H54 (cell line): ENCODE measurements around the gene CD109.
"Not testable (repeated sequence)": the region's sequence is repeated elsewhere in the genome, so short reads cannot be mapped to it uniquely, and the experiment has no call there.

Source experiments
- DNase-seq: peaks from one replicate; pipeline ENCODE4 v3.0.0; 2011; ENCODE audit warnings: low spot score, mixed read lengths; ENCODE audit not compliant: insufficient read length
- FAIRE-seq: peaks from 3 replicates; lab custom pipeline; 2011; peaks lifted over from hg19 to GRCh38; lab: Jason Lieb, UNC
- POLR2A ChIP-seq: IDR thresholded peaks from 2 replicates; pipeline ENCODE4 v1.6.1; 2011; ENCODE audit warnings: low read depth, mild to moderate bottlenecking, low read length

The CD109 gene

DNA sequence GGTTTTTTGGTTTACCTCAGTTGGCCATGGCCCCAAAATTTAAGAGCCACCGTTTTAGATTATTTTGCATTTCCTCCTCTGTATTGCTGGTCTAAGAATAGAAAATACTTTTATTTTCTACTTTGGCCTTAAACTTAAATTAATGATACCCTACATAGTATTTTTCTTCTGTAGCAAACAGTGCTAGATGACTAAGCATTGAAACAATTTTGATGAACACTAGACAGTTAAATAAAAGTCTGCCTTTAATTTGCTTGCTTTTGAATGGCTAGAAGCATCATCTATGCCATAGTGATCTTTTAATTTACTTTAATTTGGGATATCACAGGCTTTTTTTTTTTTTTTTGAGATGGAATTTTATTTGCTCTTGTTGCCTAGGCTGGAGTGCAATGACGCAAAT is 106.4 kb downstream of the CD109 start:
- TF ChIP-seq POLR2A, result no peak
- DNase-seq (no peak), FAIRE-seq (no peak)

DNA sequence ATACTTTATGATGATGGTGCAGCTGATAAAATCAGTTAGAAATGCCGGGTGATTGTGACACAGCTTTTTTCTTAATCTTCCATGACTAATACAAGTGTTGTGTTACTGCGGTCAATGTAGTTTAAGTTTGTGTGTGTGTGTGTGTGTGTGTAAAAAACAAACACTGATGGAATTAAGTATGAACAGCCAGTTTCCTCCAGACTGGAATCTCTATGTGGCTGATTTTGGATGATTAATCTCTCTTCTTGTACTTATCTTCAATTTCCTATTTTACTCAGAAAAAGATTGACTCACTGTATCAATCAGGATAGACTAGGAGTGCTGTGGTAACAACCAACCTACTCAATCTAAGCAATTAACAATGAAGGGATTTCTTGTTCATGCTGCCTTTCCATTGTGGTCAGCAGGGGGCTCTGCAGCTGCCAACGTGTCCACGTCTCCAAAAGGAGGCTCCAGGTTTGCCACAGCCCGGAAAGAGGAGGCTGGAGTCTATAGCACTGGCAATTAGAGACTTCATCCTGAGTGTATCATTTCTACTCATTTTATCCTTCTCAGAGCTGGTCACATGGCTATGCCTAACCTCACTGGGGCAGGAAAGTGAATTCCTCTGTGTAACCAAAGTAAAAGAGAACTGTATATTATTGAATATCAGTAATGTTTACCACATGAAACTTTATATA is 107.7 kb downstream of the CD109 start:
- no peak for TF ChIP-seq POLR2A
- DNase-seq, result peak; percentile 16
- peak; percentile 92 for FAIRE-seq

DNA sequence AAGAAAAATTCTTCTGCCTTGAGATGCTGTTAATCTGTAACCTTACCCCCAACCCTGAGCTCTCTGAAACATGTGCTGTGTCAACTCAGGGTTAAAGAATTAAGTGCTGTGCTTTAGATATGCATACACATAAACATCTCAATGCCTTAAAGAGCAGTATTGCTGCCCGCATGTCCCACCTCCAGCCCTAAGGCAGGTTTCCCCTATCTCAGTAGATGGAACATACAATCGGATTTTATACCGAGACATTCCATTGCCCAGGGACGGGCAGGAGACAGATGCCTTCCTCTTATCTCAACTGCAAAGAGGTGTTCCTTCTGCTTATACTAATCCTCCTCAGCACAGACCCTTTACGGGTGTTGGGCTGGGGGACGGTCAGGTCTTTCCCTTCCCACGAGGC is 109.2 kb downstream of the CD109 start:
- FAIRE-seq, result not testable (repeated sequence)

DNA sequence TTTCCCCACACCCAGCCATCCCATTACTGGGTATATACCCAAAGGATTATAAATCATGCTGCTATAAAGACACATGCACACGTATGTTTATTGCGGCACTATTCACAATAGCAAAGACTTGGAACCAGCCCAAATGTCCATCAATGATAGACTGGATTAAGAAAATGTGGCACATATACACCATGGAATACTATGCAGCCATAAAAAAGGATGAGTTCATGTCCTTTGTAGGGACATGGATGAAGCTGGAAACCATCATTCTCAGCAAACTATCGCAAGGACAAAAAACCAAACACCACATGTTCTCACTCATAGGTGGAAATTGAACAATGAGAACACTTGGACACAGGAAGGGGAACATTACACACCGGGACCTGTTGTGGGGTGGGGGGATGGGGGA is 110.0 kb downstream of the CD109 start:
- DNase-seq, FAIRE-seq: not testable (repeated sequence)

More for the DNA sequence above, 109.2 kb downstream of the CD109 start:
- not testable (repeated sequence) for DNase-seq

DNA sequence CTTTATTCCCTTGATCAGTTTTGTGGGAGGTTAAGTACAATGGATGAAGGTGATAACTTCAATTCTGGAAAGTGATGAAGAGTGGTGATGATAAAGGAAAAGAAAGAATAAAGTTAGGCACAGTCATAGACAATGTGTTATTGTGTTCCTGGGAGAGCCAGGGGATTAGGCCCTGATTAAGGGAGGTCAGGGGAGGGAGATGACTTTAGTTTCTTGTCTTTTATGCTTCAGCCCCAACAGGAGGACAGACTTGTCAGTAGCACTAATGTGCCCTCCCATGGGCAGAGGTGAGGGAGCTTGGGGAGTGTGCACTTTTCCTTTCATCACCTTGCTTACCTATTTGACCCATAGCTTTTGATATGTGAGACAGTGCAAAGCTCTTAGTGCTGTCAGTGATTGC is 115.7 kb downstream of the CD109 start:
- TF ChIP-seq POLR2A, result no peak
- DNase-seq, result no peak
- no peak for FAIRE-seq

DNA sequence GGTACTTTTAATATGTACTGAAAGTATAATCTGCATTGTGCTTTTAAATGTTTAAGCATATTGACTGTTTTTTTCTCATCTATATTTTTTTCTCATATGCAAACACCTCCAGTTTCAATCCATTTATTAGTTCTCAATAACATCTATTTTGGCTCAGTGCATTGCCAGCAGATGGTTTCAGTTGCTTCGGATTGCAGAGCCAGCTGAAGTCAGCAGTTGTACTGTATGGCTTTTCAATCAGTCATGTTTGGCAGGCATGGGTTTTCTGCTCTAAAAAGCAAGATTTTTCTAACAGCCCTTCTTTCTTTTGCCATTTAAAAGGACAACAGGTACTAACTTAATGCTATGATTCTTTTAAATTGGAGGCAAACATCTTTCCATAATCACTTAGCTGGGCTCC is 121.2 kb downstream of the CD109 start:
- FAIRE-seq (no peak), DNase-seq (no peak)
- no peak for TF ChIP-seq POLR2A

DNA sequence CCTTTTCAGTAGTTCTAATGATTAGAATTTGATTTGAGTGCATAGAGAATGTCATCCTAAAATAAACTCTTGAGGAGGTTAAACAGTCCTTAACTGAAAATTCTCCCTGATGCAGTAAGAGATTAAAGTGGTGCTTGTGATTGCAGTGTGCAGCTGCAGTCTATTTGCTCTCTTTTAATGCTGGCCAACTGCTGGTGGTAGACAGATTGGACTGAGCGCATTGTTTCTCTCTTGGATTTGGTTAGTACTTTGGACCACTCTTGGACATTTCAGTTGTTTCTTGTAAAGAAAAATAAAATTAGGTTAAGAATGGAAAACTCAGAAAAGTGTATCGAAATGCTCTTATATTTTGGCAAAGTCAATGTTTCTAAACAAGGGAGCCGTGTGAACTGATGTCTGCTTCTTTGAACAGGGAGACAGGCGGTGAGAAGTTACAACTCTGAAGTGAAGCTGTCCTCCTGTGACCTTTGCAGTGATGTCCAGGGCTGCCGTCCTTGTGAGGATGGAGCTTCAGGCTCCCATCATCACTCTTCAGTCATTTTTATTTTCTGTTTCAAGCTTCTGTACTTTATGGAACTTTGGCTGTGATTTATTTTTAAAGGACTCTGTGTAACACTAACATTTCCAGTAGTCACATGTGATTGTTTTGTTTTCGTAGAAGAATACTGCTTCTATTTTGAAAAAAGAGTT is 127.2 kb downstream of the CD109 start:
- FAIRE-seq (no peak), DNase-seq (no peak)
- no peak for TF ChIP-seq POLR2A

DNA sequence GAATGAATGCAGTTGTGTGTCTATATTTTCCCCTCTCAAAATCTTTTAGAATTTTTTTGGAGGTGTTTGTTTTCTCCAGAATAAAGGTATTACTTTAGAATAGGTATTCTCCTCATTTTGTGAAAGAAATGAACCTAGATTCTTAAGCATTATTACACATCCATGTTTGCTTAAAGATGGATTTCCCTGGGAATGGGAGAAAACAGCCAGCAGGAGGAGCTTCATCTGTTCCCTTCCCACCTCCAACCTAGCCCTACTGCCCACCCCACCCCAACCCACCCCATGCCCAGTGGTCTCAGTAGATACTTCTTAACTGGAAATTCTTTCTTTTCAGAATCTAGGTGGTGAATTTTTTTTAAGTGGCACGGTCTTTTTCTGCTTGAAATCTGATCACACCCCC is 127.8 kb downstream of the CD109 start:
- DNase-seq (no peak), FAIRE-seq (no peak)
- TF ChIP-seq POLR2A, result no peak

DNA sequence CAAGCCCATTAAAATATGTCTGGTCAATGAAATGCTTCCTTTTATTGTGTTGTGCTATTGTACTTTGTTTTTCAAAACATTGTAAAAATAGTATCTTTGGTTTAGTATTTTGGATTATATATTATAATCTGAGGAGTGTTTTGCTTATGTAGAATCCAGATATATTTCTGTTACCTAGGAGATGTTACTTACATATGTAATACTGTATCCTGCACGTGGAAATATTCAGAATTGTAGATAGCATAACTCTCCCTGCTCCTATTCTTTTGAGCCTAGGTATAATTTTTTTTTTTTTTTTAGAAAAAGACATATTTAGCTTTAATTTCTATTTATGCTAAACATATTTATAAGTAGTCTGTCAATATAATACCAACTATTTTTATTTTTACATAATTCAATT is 130.6 kb downstream of the CD109 start:
- no peak for TF ChIP-seq POLR2A
- FAIRE-seq (no peak), DNase-seq (no peak)

DNA sequence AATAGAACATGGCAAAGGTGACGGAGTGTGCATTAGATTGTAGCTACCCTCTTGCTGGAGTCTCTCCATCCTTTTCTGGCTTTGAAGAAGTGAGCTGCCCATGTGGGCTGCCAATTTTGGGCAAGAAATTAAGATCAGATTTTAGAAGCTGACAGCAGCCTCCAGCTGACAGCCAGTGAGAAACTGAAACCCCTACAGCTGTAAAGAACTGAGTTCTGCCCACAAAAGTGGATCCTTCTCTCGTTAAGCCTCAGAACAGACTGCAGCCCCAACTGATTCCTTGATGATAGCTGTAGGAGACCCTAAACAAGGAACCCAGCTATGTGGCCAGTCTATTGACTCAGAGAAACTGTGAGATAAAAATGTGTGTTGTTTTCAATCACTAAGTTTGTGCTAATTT is 134.1 kb downstream of the CD109 start:
- no peak for FAIRE-seq
- no peak for TF ChIP-seq POLR2A
- no peak for DNase-seq

DNA sequence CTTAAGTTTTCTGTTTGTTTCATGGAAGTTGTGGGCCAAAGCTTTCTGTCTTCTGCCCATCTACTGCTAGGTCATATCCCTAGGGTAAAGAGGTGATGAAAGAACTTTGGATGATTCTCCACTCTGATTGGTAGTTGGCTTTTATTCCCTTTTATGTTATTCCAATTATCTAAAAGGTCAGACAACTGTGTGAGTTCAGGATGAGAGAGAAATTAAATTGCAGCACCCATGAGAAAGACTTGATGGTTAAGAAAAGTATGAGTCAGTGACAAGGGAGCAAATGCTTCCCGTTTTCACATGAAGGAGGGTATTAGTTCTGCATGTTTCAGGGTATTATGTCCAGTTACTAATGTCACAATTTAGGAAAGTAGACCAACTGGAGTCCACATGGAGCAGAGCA is 136.3 kb downstream of the CD109 start:
- FAIRE-seq, result no peak
- TF ChIP-seq POLR2A, result no peak
- no peak for DNase-seq

DNA sequence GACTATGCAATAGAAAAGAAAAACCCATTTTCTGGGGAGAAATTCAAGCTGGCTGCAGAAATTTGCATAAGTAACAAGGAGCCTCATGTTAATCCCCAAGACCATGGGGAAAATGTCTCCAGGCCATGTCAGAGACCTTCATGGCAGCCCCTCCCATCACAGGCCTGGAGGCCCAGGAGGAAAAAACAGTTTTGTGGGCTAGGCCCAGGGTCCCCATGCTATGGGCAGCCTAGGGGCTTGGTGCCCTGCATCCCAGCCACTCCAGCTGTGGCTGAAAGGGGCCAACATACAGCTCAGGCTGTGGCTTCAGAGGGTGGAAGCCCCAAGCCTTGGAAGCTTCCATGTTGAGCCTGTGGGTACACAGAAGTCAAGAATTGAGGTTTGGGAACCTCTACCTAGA is 148.7 kb downstream of the CD109 start:
- FAIRE-seq, DNase-seq: not testable (repeated sequence)

DNA sequence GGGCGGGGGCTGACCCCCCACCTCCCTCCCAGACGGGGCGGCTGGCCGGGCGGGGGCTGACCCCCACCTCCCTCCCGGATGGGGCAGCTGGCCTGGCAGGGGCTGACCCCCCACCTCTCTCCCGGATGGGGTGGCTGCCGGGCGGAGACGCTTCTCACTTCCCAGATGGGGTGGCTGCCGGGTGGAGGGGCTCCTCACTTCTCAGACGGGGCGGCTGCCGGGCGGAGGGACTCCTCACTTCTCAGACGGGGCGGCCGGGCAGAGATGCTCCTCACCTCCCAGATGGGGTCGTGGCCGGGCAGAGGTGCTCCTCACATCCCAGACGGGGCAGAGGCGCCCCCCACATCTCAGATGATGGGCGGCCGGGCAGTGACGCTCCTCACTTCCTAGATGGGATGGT is 155.0 kb downstream of the CD109 start:
- not testable (repeated sequence) for FAIRE-seq, DNase-seq

DNA sequence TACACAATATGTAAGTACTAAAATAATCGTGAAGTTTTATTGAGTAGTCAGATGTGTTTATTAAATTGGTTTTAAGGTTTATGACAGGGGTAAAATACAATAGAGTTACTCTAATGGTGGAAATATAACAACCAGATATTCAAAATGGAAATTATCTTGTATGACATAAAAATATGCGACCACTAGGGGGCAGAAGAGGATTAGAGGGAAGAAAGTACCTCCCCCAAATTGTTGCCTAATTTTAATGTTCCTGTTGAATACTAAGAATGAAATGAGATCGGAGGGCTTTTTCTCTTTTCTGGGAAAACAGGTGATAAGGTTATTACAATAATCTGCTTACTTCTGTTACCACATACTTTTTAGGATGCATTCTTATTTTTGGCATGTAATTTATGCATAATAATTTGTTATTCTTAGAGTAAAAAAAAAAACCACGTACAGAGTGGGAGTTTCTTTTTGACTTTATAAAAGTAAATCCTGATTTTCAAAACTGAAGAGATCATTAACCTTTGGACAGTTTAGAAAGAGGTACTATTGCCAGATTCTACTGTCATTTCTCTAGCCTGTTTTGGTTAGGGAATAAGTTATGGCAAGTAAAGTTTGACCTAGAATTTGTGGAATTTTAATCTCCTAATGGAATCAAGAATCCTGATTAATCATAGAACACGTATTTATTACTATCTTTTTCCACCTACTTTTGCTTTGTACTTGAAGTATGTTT is 159.2 kb downstream of the CD109 start:
- no peak for TF ChIP-seq POLR2A
- FAIRE-seq (peak; percentile 81), DNase-seq (no peak)
